Measurements from ENCODE around the gene TOR3A. TPM values are rescaled to one million over a fixed set of nuclear protein-coding genes. Genes with fewer than 3 reads are reported as not detected.

The TOR3A gene
- total and polyA plus RNA-seq, 2 of the 13 experiments (the other 11 are each of a cell fraction or from before 2014, with no cell fraction given) = 14.7 to 28.4 TPM

GRCh38 chr1:179091691-179092165 lies 9.9 kb downstream of the TOR3A start (continued):
- TF ChIP-seq AFF4 (CRISPR knock-in tag; IDR thresholded peaks at IDR 0.05) (no peak), CREB3 (CRISPR knock-in tag; IDR thresholded peaks at IDR 0.05) (no peak), ZBTB33 (CRISPR knock-in tag; IDR thresholded peaks at IDR 0.05) (peak; percentile 58; the same call in 1 of the 2 replicates), RCOR2 (CRISPR knock-in tag; IDR thresholded peaks at IDR 0.05) (no peak), AKNA (CRISPR knock-in tag; IDR thresholded peaks at IDR 0.05; ENCODE audit: borderline replicate concordance) (no peak), THAP8 (CRISPR knock-in tag; IDR thresholded peaks at IDR 0.05; ENCODE audit: borderline replicate concordance) (no peak), ZNF280D (CRISPR knock-in tag; IDR thresholded peaks at IDR 0.05) (no peak), TAF15 (IDR thresholded peaks at IDR 0.05; ENCODE audit: low read depth, low read length, poor library complexity, severe bottlenecking) (no peak), ZNF367 (CRISPR knock-in tag; IDR thresholded peaks at IDR 0.05; ENCODE audit: borderline replicate concordance) (no peak), KAT8 (CRISPR knock-in tag; IDR thresholded peaks at IDR 0.05) (peak; percentile 73), ESRRA (CRISPR knock-in tag; IDR thresholded peaks at IDR 0.05; ENCODE audit: low read depth) (no peak)

Measured in HepG2 (cell line).